Prostate gland (tissue), 2 donors: Measurements from ENCODE around the gene C4orf51.

Source experiments
- CTCF ChIP-seq, 4 experiments: fragments of 200-600 bp in 2 of 4; fragments of 450-650 bp in 2 of 4; sonication (generic) in 2 of 4; IDR thresholded peaks; 1 replicate in 3 of 4; 2 replicates in 1 of 4; pipeline ENCODE4 v1.5.1; 2016 to 2019; ENCODE audit warnings: antibody characterized with exemption in 4 of 4, mild to moderate bottlenecking in 2 of 4, moderate library complexity in 2 of 4
- POLR2A ChIP-seq: fragments of 450-650 bp; IDR thresholded peaks from one replicate; pipeline ENCODE4 v1.6.1; 2016; ENCODE audit warnings: antibody characterized with exemption, mild to moderate bottlenecking

DNA sequence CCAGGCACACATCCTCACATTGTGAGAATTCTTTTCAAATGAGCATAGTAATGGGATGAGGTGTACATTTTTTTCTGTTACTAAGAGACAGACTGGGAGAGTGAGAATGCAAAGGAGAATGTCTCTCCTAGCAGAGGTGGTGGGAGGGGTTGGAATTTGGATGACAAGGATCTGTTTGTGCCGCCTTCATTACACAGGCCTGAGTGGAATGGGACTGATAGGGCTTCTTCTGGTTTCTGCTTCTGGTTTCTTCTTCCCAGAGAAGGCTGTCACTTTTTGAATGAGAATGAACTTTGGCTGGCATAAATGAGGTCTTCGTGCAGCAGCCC lies 55.4 kb downstream of the C4orf51 start:
- no peak for TF ChIP-seq CTCF (IDR thresholded peaks at IDR 0.05)
- TF ChIP-seq POLR2A: no peak
